GM12892 (cell line): ENCODE measurements around the gene POTEB3. TPM values are rescaled to one million over a fixed set of nuclear protein-coding genes. Genes with fewer than 3 reads are reported as not detected.
"Not testable (repeated sequence)": the region's sequence is repeated elsewhere in the genome, so short reads cannot be mapped to it uniquely, and the experiment has no call there.

ENCODE experiments used
- DNase-seq: peaks from one replicate; pipeline ENCODE4 v3.0.0; 2011; ENCODE audit not compliant: insufficient read length
- FAIRE-seq: peaks from 2 replicates; lab custom pipeline; 2011; peaks lifted over from hg19 to GRCh38; lab: Jason Lieb, UNC
- polyA plus RNA-seq: library from polyadenylated mRNA; unstranded; fragments of >200 nt; gene quantifications from one replicate; pipeline ENCODE4 v1.2.1, GENCODE V29; 2012; ENCODE audit warnings: missing spikeins, inconsistent platforms; ENCODE audit not compliant: missing spikeins

Gene POTEB3
- not detected for polyA plus RNA-seq

- not testable (repeated sequence) for DNase-seq, FAIRE-seq
Measured at GRCh38 chr15:21440399-21440798, at the start of gene POTEB3. Gene POTEB3 (minus strand): TSS chr15:21440499. CDS start chr15:21440011, 488 bp downstream.

- not testable (repeated sequence) for DNase-seq, FAIRE-seq
Measured at GRCh38 chr15:21453683-21454082, 13.4 kb upstream of the POTEB3 start.

GRCh38 chr15:21451920-21452563, 11.7 kb upstream of the POTEB3 start:
- not testable (repeated sequence) for DNase-seq, FAIRE-seq

- FAIRE-seq, DNase-seq: not testable (repeated sequence)
Measured at GRCh38 chr15:21451487-21451886, 11.2 kb upstream of the POTEB3 start.

- DNase-seq, FAIRE-seq: not testable (repeated sequence)
Measured at GRCh38 chr15:21407366-21407765, 32.9 kb downstream of the POTEB3 start.

- not testable (repeated sequence) for FAIRE-seq, DNase-seq
Measured at GRCh38 chr15:21401531-21401930, 38.8 kb downstream of the POTEB3 start.

- FAIRE-seq, DNase-seq: not testable (repeated sequence)
Measured at GRCh38 chr15:21399111-21399510, 41.2 kb downstream of the POTEB3 start.

- not testable (repeated sequence) for FAIRE-seq
Measured at GRCh38 chr15:21398511-21398910, 41.8 kb downstream of the POTEB3 start.

GRCh38 chr15:21397656-21398055, 42.6 kb downstream of the POTEB3 start:
- FAIRE-seq, DNase-seq: not testable (repeated sequence)

More at GRCh38 chr15:21398511-21398910, 41.8 kb downstream of the POTEB3 start:
- not testable (repeated sequence) for DNase-seq

GRCh38 chr15:21397186-21397585, 43.1 kb downstream of the POTEB3 start:
- not testable (repeated sequence) for DNase-seq, FAIRE-seq

- FAIRE-seq, DNase-seq: not testable (repeated sequence)
Measured at GRCh38 chr15:21385961-21386360, 54.3 kb downstream of the POTEB3 start.

- DNase-seq, FAIRE-seq: not testable (repeated sequence)
Measured at GRCh38 chr15:21383866-21384485, 56.3 kb downstream of the POTEB3 start.

- FAIRE-seq = not testable (repeated sequence)
Measured at GRCh38 chr15:21373682-21374081, 66.6 kb downstream of the POTEB3 start.

GRCh38 chr15:21369177-21369576, 71.1 kb downstream of the POTEB3 start:
- DNase-seq, FAIRE-seq: not testable (repeated sequence)

More at GRCh38 chr15:21373682-21374081, 66.6 kb downstream of the POTEB3 start:
- not testable (repeated sequence) for DNase-seq

- not testable (repeated sequence) for FAIRE-seq, DNase-seq
Measured at GRCh38 chr15:21368625-21369024, 71.7 kb downstream of the POTEB3 start.
